OCI-LY7 (cell line): ENCODE results near the gene IL24. TPM values are rescaled to one million over a fixed set of nuclear protein-coding genes. Genes with fewer than 3 reads are reported as not detected.

Experiments used
- BruUV-seq: library from RNA; stranded (reverse); fragments of 400-500 nt; replicated peaks from 2 replicates; lab custom pipeline; 2021; lab: Mats Ljungman, UMichigan
- CTCF ChIA-PET: fragments of 300-600 bp; sonication (Branson Sonifier 250); formaldehyde crosslinking; loops from one replicate; lab custom pipeline; 2022; ENCODE audit warnings: antibody characterized with exemption; ENCODE audit not compliant: unreplicated experiment; lab: Charles Lee
- POLR2A ChIA-PET: fragments of 300-600 bp; sonication (Branson Sonifier 250); formaldehyde crosslinking; loops from one replicate; lab custom pipeline; 2022; ENCODE audit warnings: antibody characterized with exemption; lab: Charles Lee
- DNase-seq: peaks from one replicate; pipeline ENCODE4 v3.0.0-alpha.2; 2015; ENCODE audit warnings: low spot score
- H2AFZ ChIP-seq: fragments of 200-600 bp; sonication (generic), shearing (Covaris generic); 2 replicates; pipeline ENCODE4 v1.6.1; 2014; ENCODE audit warnings: mild to moderate bottlenecking, antibody characterized with exemption, low read length, moderate library complexity
- H3K27ac ChIP-seq: fragments of 200-600 bp; sonication (generic); 2 replicates; pipeline ENCODE4 v1.5.1; 2014; ENCODE audit warnings: mixed run types, low read depth, mild to moderate bottlenecking, moderate library complexity, low read length, inconsistent platforms; ENCODE audit not compliant: poor library complexity, severe bottlenecking
- H3K36me3 ChIP-seq: fragments of 200-600 bp; sonication (generic); 2 replicates; pipeline ENCODE4 v1.6.1; 2014; ENCODE audit warnings: mild to moderate bottlenecking, antibody characterized with exemption, low read length, moderate library complexity, mixed read lengths; ENCODE audit not compliant: insufficient read depth
- H3K4me1 ChIP-seq: fragments of 200-600 bp; sonication (generic); 2 replicates; pipeline ENCODE4 v1.5.1; 2014; ENCODE audit warnings: mild to moderate bottlenecking, low read length; ENCODE audit not compliant: insufficient read depth, poor library complexity, severe bottlenecking
- H3K4me2 ChIP-seq: fragments of 200-600 bp; sonication (generic); 2 replicates; pipeline ENCODE4 v1.6.1; 2014; ENCODE audit warnings: mild to moderate bottlenecking, low read length
- H3K4me3 ChIP-seq: fragments of 200-600 bp; sonication (generic); 2 replicates; pipeline ENCODE4 v1.5.1; 2014; ENCODE audit warnings: mild to moderate bottlenecking, low read depth, low read length; ENCODE audit not compliant: poor library complexity, severe bottlenecking
- H3K79me2 ChIP-seq: fragments of 200-600 bp; sonication (generic); 2 replicates; pipeline ENCODE4 v1.6.1; 2016; ENCODE audit warnings: low read depth, mild to moderate bottlenecking, low read length, moderate library complexity, mixed read lengths; ENCODE audit not compliant: insufficient read depth
- H3K9me2 ChIP-seq: fragments of 200-600 bp; sonication (generic); 2 replicates; pipeline ENCODE4 v1.6.1; 2016; ENCODE audit warnings: mild to moderate bottlenecking, low read length, mixed read lengths; ENCODE audit not compliant: insufficient read depth
- H3K9me3 ChIP-seq: fragments of 200-600 bp; sonication (generic); 2 replicates; pipeline ENCODE4 v1.6.1; 2014; ENCODE audit warnings: mild to moderate bottlenecking, mixed run types, low read length, mixed read lengths
- H4K20me1 ChIP-seq: fragments of 200-600 bp; sonication (generic); 2 replicates; pipeline ENCODE4 v1.6.1; 2014; ENCODE audit warnings: mild to moderate bottlenecking, antibody characterized with exemption, low read length, moderate library complexity, mixed read lengths; ENCODE audit not compliant: insufficient read depth
- EZH2phosphoT487 ChIP-seq: fragments of 200-600 bp; sonication (generic); IDR thresholded peaks from 2 replicates; pipeline ENCODE4 v1.6.1; 2018; ENCODE audit warnings: low read depth, borderline replicate concordance, mild to moderate bottlenecking, mixed run types, antibody characterized with exemption, low read length, moderate library complexity, mixed read lengths
- intact Hi-C: fragments of 100-400 bp; cut with micrococcal nuclease; formaldehyde crosslinking; loops from one replicate; pipeline ENCODE4 v1.10.0; 2022; ENCODE audit not compliant: unreplicated experiment
- total RNA-seq, 2 experiments: library from RNA; depleted of rRNA in 1 of 2; stranded (reverse); fragments of >200 nt in 1 of 2; shearing (Covaris generic) in 1 of 2; gene quantifications; 2 replicates each; pipeline ENCODE4 v1.2.3, GENCODE V29; 2014 to 2022
- TF ChIP-seq, protein P1 (sequence below): fragments of 200-600 bp; sonication (generic); conservative IDR thresholded peaks from 2 replicates; pipeline ENCODE4 v1.5.1; 2014; ENCODE audit warnings: mild to moderate bottlenecking, antibody characterized with exemption, low read length, moderate library complexity, mixed read lengths

Gene IL24
- total RNA-seq, 2 experiments from 2014 or later: not detected

DNA sequence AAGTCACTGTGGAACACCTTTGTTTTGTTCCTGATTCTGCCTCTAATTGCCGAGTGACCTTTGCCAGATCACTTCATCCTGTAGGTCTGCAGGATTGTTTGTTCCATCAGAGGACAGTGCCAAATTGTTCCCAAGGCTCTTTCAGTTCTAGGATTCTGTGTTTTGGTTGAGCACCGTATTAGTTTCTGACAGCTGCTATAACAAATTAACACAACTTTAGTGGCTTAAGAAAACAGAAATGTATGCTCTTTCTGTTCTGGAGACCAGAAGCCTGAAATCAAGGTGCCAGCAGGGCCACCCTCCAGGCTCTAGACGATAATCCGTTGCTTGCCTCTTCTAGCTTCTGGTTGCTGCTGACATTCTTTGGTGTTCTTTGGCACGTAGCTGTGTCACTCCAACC lies 52.4 kb downstream of the IL24 start:
- Histone ChIP-seq H3K36me3 (no peaks in the 10 kb centered on the region), H3K4me2 (no peak overlapping the region), H3K4me1 (no peaks in the 10 kb centered on the region), H3K9me3 (no peaks in the 10 kb centered on the region), H3K9me2 (no peaks in the 10 kb centered on the region), H2AFZ (no peak overlapping the region), H3K27ac (no peak overlapping the region), H3K4me3 (no peak overlapping the region), H4K20me1 (no peaks in the 10 kb centered on the region), H3K79me2 (no peaks in the 10 kb centered on the region)
- DNase-seq: no peak
- ChIA-PET POLR2A (no interaction called here), CTCF (no interaction called here)
- intact Hi-C loops: no loop called here
- no TSS peak for BruUV-seq
- TF ChIP-seq, protein P1, sequence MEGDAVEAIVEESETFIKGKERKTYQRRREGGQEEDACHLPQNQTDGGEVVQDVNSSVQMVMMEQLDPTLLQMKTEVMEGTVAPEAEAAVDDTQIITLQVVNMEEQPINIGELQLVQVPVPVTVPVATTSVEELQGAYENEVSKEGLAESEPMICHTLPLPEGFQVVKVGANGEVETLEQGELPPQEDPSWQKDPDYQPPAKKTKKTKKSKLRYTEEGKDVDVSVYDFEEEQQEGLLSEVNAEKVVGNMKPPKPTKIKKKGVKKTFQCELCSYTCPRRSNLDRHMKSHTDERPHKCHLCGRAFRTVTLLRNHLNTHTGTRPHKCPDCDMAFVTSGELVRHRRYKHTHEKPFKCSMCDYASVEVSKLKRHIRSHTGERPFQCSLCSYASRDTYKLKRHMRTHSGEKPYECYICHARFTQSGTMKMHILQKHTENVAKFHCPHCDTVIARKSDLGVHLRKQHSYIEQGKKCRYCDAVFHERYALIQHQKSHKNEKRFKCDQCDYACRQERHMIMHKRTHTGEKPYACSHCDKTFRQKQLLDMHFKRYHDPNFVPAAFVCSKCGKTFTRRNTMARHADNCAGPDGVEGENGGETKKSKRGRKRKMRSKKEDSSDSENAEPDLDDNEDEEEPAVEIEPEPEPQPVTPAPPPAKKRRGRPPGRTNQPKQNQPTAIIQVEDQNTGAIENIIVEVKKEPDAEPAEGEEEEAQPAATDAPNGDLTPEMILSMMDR: no peak
- TF ChIP-seq EZH2phosphoT487: no peak

DNA sequence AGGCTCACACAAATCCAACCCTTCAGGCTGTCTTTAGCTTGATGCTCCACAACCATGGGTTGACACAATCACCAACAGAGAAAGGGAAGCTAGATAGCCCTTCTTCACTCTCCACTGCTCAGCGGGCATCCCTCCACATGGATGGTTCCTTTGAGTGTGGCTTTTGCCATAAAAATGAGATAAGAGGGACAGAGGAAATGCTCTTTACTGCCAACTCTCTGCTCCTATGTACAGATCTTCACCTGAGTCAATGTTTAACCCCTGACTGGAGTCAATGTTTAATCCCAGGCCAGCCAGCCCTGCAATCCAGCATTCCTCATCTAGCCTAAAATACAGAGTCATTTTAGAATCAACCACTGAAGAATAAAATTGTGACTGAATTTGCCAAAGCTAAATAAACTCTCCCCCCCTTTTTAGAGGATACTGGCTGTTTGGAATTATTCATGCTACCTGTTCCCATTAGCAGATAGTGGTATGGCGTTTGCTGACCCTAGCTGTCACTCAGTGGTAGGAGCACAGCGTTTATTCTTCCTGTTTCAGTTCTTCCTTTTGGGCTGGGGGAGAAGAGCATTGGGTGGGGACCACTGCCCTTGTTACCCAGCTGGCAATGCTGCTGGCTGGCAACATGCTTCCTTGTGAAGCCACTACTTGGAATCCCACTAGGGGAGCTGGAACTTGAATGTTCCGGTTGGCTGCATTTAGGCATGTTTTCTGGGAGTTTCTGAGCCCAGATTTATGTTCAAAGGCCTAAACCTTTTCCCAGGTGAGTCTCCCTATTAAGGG lies 54.3 kb downstream of the IL24 start:
- intact Hi-C loops: no loop called here
- ChIA-PET CTCF (no interaction called here), POLR2A (interaction anchor here (0.9 kb wide), 1 partner anchor 323 kb away, joined by 3 read pairs; no protein-coding TSS in a partner anchor)
- DNase-seq: no peak
- Histone ChIP-seq H4K20me1 (no peaks in the 10 kb centered on the region), H3K4me3 (no peak overlapping the region), H3K4me1 (no peaks in the 10 kb centered on the region), H3K36me3 (no peaks in the 10 kb centered on the region), H3K4me2 (no peak overlapping the region), H3K79me2 (no peaks in the 10 kb centered on the region), H2AFZ (no peak overlapping the region), H3K9me2 (no peaks in the 10 kb centered on the region), H3K9me3 (no peaks in the 10 kb centered on the region), H3K27ac (no peak overlapping the region)
- TF ChIP-seq, protein P1: no peak
- TF ChIP-seq EZH2phosphoT487: no peak
- BruUV-seq: no TSS peak

DNA sequence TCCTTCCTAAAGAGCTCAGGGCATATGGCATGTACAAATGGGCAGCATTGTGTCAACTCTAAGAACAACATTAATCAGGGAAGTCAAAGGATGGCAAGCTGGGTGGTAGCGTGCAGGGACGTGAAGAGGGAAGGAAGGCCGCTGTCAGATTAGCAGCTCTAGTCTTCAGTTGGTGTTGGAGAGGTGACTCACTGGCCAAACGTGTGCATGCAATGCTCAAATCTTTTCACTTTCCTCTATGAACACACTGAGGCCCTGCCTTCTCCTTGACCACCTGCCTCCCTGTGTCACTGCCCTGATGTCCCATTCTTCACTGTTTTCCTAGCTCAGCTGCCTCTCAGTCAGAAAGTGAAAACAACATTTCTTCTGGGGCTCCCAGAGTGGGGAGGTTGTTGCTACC lies 54.9 kb downstream of the IL24 start:
- Histone ChIP-seq H3K27ac (no peak overlapping the region), H3K36me3 (no peaks in the 10 kb centered on the region), H3K4me3 (no peak overlapping the region), H3K9me3 (no peaks in the 10 kb centered on the region), H3K4me1 (no peaks in the 10 kb centered on the region), H3K79me2 (no peaks in the 10 kb centered on the region), H2AFZ (no peak overlapping the region), H4K20me1 (no peaks in the 10 kb centered on the region), H3K9me2 (no peaks in the 10 kb centered on the region), H3K4me2 (no peak overlapping the region)
- no TSS peak for BruUV-seq
- intact Hi-C loops: no loop called here
- TF ChIP-seq EZH2phosphoT487: no peak
- TF ChIP-seq, protein P1: no peak
- ChIA-PET POLR2A (interaction anchor here (0.9 kb wide), 1 partner anchor 324 kb away, joined by 3 read pairs; no protein-coding TSS in a partner anchor), CTCF (no interaction called here)
- no peak for DNase-seq
